ENCODE measurements around the gene HSPA6.
"Not testable (repeated sequence)": the region's sequence is repeated elsewhere in the genome, so short reads cannot be mapped to it uniquely, and the experiment has no call there.

The HSPA6 gene

DNA sequence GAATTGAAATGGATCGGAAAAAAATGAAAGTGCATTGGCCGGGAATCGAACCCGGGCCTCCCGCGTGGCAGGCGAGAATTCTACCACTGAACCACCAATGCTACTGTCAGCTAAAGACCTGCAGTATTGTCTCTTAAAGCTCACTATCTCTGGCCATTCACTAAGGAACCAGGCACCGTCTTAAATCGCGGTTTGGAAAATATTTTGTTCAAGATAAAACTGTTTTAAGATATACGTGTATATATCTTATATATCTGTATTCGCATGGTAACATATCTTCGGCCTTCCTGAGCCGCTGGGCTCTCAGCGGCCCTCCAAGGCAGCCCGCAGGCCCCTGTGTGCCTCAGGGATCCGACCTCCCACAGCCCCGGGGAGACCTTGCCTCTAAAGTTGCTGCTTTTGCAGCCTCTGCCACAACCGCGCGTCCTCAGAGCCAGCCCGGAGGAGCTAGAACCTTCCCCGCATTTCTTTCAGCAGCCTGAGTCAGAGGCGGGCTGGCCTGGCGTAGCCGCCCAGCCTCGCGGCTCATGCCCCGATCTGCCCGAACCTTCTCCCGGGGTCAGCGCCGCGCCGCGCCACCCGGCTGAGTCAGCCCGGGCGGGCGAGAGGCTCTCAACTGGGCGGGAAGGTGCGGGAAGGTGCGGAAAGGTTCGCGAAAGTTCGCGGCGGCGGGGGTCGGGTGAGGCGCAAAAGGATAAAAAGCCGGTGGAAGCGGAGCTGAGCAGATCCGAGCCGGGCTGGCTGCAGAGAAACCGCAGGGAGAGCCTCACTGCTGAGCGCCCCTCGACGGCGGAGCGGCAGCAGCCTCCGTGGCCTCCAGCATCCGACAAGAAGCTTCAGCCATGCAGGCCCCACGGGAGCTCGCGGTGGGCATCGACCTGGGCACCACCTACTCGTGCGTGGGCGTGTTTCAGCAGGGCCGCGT lies at the start of gene HSPA6:
Gene HSPA6, plus strand, starts transcription at position 724 of the 925 bp plus-strand sequence. Its CDS starts 119 bp downstream, at position 843.
- DNase-seq (ENCODE audit: low spot score) = peak; percentile 84

DNA sequence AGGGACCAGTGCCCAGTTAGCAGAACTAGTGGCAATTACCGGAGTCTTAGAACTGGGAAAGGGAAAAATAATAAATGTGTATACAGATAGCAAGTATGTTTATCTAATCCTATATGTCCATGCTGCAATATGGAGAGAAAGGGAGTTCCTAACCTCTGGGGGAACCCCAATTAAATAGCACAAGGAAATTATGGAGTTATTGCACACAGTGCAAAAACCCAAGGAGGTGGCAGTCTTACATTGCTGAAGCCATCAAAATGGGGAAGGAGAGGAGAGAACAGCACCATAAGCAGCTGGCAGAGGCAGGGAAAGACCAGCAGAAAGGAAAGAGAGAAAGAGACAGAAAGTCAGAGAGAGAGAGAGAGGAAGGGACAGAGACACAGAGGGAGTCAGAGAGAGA lies 46.6 kb upstream of the HSPA6 start:
- DNase-seq (ENCODE audit: low spot score) = not testable (repeated sequence)

GRCh38 chr1:161478985-161479384 lies 45.4 kb upstream of the HSPA6 start:
- DNase-seq (ENCODE audit: low spot score) = no peak

DNA sequence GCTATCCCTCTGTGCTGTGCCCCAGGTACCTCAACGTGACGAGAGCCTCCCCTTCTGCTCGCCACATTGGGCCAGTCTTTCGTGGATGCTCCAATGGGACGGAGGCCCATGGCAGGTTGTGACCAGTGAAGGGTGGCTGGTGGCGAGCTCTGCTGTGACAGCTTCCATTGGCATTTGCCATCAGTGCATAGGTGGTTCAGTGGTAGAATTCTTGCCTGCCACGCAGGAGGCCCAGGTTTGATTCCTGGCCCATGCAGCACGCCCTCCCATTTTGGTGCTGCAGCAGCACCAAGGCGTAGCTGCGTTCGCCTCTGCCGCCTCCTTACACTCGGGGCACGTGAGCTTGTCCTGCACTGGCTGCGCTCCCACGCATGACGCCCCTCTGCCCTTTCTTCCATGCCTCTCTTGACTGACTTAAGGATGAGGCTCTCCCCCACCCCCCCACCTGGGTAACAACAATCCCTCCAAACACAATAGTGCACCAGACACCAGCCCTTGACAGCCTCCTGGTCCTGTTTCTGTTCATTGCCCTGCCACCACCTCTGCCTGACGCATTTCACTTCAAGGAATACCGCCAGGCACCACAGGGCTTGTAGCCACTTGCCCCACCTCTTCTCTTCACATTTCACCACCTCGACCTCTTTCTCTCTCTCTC lies 43.8 kb upstream of the HSPA6 start:
- DNase-seq (ENCODE audit: low spot score) = no peak

GRCh38 chr1:161481624-161482392 lies 42.5 kb upstream of the HSPA6 start:
- no peak for DNase-seq (ENCODE audit: low spot score)

DNA sequence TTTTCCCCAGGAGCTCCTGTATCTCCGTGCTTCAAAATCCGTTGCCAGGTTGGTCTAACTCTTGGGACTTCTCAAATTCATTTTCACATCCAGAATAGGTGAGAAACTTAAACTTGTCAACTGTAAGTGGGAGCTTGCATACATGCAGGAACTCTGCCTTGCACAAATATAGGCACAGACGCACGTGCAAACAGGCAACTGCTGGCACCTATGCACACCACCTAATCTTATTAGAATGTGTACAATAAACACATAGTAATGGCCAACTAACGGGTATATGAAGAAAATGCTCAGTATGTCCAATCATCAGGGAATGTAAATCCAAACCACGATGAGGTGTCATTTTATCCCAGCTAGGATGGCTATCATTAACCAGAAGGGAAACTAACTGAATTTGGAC lies 41.7 kb upstream of the HSPA6 start:
- DNase-seq (ENCODE audit: low spot score) = no peak

- DNase-seq (ENCODE audit: low spot score) = no peak
These were observed 41.0 kb upstream of the HSPA6 start for GRCh38 chr1:161483361-161483760.

GRCh38 chr1:161484613-161485012 lies 39.7 kb upstream of the HSPA6 start:
- no peak for DNase-seq (ENCODE audit: low spot score)

GRCh38 chr1:161486806-161487741 lies 37.3 kb upstream of the HSPA6 start:
- DNase-seq (ENCODE audit: low spot score) = peak; percentile 77

DNA sequence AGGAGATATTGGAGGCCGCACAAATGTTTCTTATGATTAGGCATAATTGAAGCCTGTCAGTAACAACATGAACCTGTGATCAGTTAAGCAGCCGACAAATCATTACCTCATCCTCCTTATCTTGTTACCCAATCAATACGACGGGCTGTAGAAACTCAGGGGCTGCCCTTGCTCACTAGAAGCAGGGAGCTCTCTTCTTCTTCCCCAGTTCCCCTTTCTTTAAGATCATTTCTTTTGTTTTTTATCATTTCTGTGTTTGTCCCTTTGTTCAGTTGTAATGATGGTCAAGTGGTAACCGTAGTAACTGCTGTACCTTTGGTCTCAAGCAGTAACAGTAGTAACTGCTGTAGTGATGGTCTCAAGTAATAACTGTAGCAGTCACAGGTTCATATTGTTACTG lies 32.9 kb upstream of the HSPA6 start:
- no peak for DNase-seq (ENCODE audit: low spot score)

GRCh38 chr1:161492827-161493226 lies 31.5 kb upstream of the HSPA6 start:
- no peak for DNase-seq (ENCODE audit: low spot score)

DNA sequence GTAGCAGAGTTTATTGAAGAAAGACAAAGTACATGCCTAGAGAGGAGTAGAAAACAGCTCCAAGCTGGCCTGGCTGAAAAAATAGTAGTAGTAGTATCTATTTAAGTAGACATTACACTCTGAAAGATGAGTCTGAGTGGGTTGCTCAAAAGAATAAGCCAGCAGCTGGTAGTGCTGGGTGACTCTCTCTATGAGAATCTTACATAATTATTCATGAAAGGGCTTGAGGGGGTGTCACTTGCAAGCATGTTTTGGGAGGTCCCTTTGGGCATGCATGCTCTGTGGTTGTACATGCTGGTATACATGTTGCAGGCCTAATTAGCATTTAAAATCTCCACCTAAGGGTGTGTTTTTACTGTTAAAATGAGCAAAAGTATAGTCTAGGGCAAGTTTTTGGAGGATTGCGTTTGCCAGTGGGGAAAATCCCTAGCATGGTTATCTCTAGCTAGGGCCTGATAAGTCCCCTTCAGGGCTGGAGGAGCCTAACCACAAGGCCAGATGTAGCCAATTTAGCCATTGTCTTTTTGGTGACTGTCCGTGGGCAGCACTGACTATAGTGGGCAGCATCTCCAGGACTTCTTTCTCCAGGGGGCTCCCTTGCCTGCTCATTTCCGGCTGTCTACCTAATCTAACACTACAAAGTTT lies 30.1 kb upstream of the HSPA6 start:
- no peak for DNase-seq (ENCODE audit: low spot score)

- no peak for DNase-seq (ENCODE audit: low spot score)
These were observed 28.9 kb upstream of the HSPA6 start for GRCh38 chr1:161495490-161495889.

GRCh38 chr1:161497961-161498360 lies 26.4 kb upstream of the HSPA6 start:
- no peak for DNase-seq (ENCODE audit: low spot score)

- DNase-seq (ENCODE audit: low spot score) = no peak
These were observed 25.7 kb upstream of the HSPA6 start for GRCh38 chr1:161498646-161499045.

- no peak for DNase-seq (ENCODE audit: low spot score)
These were observed 25.0 kb upstream of the HSPA6 start for GRCh38 chr1:161499099-161500039.

- no peak for DNase-seq (ENCODE audit: low spot score)
These were observed 23.1 kb upstream of the HSPA6 start for GRCh38 chr1:161501234-161501633.

- no peak for DNase-seq (ENCODE audit: low spot score)
These were observed 22.2 kb upstream of the HSPA6 start for GRCh38 chr1:161502181-161502580.

DNA sequence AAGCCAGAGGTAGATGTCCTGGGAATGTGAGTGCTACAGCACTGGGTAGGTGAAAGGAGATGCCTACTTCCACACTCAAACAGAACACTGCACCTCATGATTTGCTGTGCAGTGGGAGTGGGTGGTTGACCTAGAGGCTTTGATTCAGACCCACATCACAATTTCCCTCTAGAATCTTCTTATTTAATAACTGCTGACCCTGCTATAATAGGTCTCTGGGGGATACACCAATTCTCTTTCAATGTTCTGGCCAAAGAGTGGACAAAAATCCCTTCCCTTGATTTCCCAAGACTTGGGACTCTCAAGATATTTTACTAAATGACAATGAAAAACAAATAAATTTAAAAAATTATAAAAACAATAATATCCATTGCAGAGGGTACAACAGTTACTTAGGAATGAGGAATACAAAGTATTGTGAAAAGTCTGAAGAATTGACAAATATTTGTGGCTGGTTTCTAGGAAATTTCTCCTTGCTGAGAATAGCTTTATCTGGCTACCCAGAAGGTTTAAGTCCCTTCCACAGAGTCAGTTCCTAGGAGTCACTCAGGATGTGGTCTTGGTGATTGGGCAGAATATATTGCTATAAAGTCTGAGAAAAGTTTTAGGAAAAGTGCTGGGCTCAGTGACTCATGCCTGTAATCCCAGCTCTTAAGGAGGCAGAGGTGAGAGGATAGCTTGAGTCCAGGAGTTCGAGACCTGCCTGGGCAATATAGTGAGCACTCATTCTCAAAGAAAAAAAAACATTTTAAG lies 21.5 kb upstream of the HSPA6 start:
- no peak for DNase-seq (ENCODE audit: low spot score)
